ENCODE results near the gene TCF19. TPM values are rescaled to one million over a fixed set of nuclear protein-coding genes. Genes with fewer than 3 reads are reported as not detected.
"Not testable (repeated sequence)": the region's sequence is repeated elsewhere in the genome, so short reads cannot be mapped to it uniquely, and the experiment has no call there.

Gene TCF19
- total RNA-seq, 2 experiments from 2014 or later, result 56.7 to 61.6 TPM

- BruUV-seq (replicated peaks); H3K9me3 ChIP-seq (ENCODE audit: low read length); H3K36me3 ChIP-seq (ENCODE audit: insufficient read depth, low read length); H3K9me2 ChIP-seq (ENCODE audit: insufficient read depth, low read length); H3K4me2 ChIP-seq (ENCODE audit: low read length); DNase-seq (ENCODE audit: low spot score); H4K20me1 ChIP-seq (ENCODE audit: insufficient read depth, low read length); H3K4me3 ChIP-seq (ENCODE audit: low read depth, low read length, poor library complexity, severe bottlenecking); H3K79me2 ChIP-seq (ENCODE audit: insufficient read depth, low read depth, low read length); intact Hi-C loops (cut with micrococcal nuclease; ENCODE audit: unreplicated experiment); H3K27ac ChIP-seq (ENCODE audit: low read depth, low read length, poor library complexity, severe bottlenecking); H2AFZ ChIP-seq (ENCODE audit: low read length): not testable (repeated sequence)
- CTCF ChIA-PET (ENCODE audit: unreplicated experiment), result interaction anchor here (1.0 kb wide), 1 partner anchor 24 kb away, joined by 3 read pairs; no protein-coding TSS in a partner anchor
- H3K4me1 ChIP-seq (ENCODE audit: insufficient read depth, low read length, poor library complexity, severe bottlenecking), result peaks cover 31% of the 10 kb centered on the region
- POLR2A ChIA-PET, result interaction anchor here (0.8 to 1.0 kb wide), 2 partner anchors 8 to 18 kb away, joined by 3 read pairs; no protein-coding TSS in a partner anchor
Observed at GRCh38 chr6:31183859-31184258, 25.5 kb downstream of the TCF19 start.

DNA sequence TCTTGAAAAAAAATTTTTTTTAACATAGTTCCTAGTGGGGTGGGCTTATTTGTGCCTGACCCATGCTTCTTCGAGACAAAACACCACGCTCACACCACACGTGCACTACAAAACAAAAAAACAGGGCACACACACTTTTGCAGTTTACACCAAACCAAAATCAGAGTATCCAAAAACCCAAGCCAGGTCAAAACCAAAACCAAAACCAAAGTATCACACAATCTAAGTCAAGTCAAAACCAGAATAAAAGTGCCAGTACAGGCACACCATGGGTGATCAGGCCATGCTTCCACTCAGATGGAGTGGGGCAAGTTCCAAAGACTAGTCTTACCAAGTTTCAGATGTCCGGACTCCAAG, 27.3 kb downstream of the TCF19 start:
- not testable (repeated sequence) for H3K27ac ChIP-seq (ENCODE audit: low read depth, low read length, poor library complexity, severe bottlenecking)

GRCh38 chr6:31186052-31186734, 27.8 kb downstream of the TCF19 start:
- Histone ChIP-seq H3K27ac (ENCODE audit: low read depth, low read length, poor library complexity, severe bottlenecking) (no peak overlapping the region), H3K4me2 (ENCODE audit: low read length) (peak overlapping the region; percentile 20)

More for the DNA sequence above, 27.3 kb downstream of the TCF19 start:
- POLR2A ChIA-PET; H3K9me2 ChIP-seq (ENCODE audit: insufficient read depth, low read length); H4K20me1 ChIP-seq (ENCODE audit: insufficient read depth, low read length); DNase-seq (ENCODE audit: low spot score); H3K4me2 ChIP-seq (ENCODE audit: low read length); H3K9me3 ChIP-seq (ENCODE audit: low read length); CTCF ChIA-PET (ENCODE audit: unreplicated experiment); H3K36me3 ChIP-seq (ENCODE audit: insufficient read depth, low read length); intact Hi-C loops (cut with micrococcal nuclease; ENCODE audit: unreplicated experiment); BruUV-seq (replicated peaks); H3K4me3 ChIP-seq (ENCODE audit: low read depth, low read length, poor library complexity, severe bottlenecking); H3K79me2 ChIP-seq (ENCODE audit: insufficient read depth, low read depth, low read length): not testable (repeated sequence)
- H2AFZ ChIP-seq (ENCODE audit: low read length), result peak overlapping the region; percentile 73; the same call in 1 of the 2 replicates
- peaks cover 34% of the 10 kb centered on the region for H3K4me1 ChIP-seq (ENCODE audit: insufficient read depth, low read length, poor library complexity, severe bottlenecking)

More at GRCh38 chr6:31186052-31186734, 27.8 kb downstream of the TCF19 start:
- no peak for DNase-seq (ENCODE audit: low spot score)
- POLR2A ChIA-PET, result no interaction called here
- no peak overlapping the region for H3K4me3 ChIP-seq (ENCODE audit: low read depth, low read length, poor library complexity, severe bottlenecking)
- no peaks in the 10 kb centered on the region for H3K9me3 ChIP-seq (ENCODE audit: low read length)
- no peaks in the 10 kb centered on the region for H4K20me1 ChIP-seq (ENCODE audit: insufficient read depth, low read length)
- intact Hi-C loops (cut with micrococcal nuclease; ENCODE audit: unreplicated experiment), result no loop called here
- H2AFZ ChIP-seq (ENCODE audit: low read length), result peak overlapping the region; percentile 73; the same call in 1 of the 2 replicates
- H3K4me1 ChIP-seq (ENCODE audit: insufficient read depth, low read length, poor library complexity, severe bottlenecking), result peaks cover 37% of the 10 kb centered on the region
- BruUV-seq (replicated peaks), result no TSS peak
- CTCF ChIA-PET (ENCODE audit: unreplicated experiment), result interaction anchor here (0.5 kb wide), 1 partner anchor 215 kb away, joined by 4 read pairs; no protein-coding TSS in a partner anchor
- H3K9me2 ChIP-seq (ENCODE audit: insufficient read depth, low read length), result no peaks in the 10 kb centered on the region
- no peak for TF ChIP-seq CTCF (conservative IDR thresholded peaks at IDR 0.05; ENCODE audit: low read length)
- no peak for TF ChIP-seq EZH2phosphoT487 (IDR thresholded peaks at IDR 0.05; ENCODE audit: borderline replicate concordance, low read depth, low read length)
- no peaks in the 10 kb centered on the region for H3K79me2 ChIP-seq (ENCODE audit: insufficient read depth, low read depth, low read length)
- H3K36me3 ChIP-seq (ENCODE audit: insufficient read depth, low read length), result no peaks in the 10 kb centered on the region

Measured in OCI-LY7 (cell line).